ENCODE results near the gene HPSE2. TPM values are rescaled to one million over a fixed set of nuclear protein-coding genes. Genes with fewer than 3 reads are reported as not detected.

HPSE2 gene
- total and polyA plus RNA-seq, 2 of the 13 experiments (the other 11 are each of a cell fraction or from before 2014, with no cell fraction given), result 0.01 TPM; not detected in 1

DNA sequence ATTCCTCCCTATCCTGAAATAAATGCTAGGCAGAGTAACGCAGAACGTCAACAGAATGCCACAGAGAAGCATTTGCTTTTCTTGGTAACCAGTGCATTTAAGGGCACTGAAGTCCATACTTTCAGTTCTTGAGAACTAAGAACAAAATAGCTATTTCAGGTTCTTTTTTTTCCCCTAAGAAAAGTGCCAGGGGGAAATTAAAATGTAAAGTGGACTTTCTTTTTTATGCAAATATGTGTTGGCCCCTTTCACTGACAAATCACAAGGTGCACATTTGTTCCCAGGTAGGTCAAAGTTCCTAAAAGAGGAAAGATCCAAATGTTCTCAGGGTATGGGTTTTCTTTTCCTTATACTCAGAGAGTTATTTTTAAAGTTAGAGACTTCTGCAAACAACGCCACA, 151.5 kb downstream of the HPSE2 start:
- Histone ChIP-seq H3K9ac (ENCODE audit: insufficient read depth, low read depth, low read length) (no peak overlapping the region), H4K20me1 (ENCODE audit: insufficient read depth, low read length) (no peaks in the 10 kb centered on the region), H3K4me2 (ENCODE audit: low read depth, low read length) (no peak overlapping the region), H3K27me3 (ENCODE audit: control insufficient read depth in 1 of 2, insufficient read depth in 2 of 2, low read length in 2 of 2) (no peaks in the 10 kb centered on the region), H3K79me2 (ENCODE audit: insufficient read depth, low read length) (no peaks in the 10 kb centered on the region), H3K9me3 (ENCODE audit: low read length) (no peaks in the 10 kb centered on the region), H2AFZ (ENCODE audit: low read length) (no peak overlapping the region), H3K27ac (ENCODE audit: extremely low read length, insufficient read depth, low read length) (no peak overlapping the region), H3K36me3 (replicated peaks in 1 of 2; ENCODE audit: control insufficient read depth in 1 of 2, insufficient read depth in 2 of 2, low read length in 2 of 2) (no peaks in the 10 kb centered on the region), H3K4me3 (replicated peaks in 1 of 3; ENCODE audit: insufficient read depth in 1 of 3, low read depth in 2 of 3, low read length in 3 of 3) (no peak overlapping the region), H3K4me1 (ENCODE audit: insufficient read depth, low read length) (no peaks in the 10 kb centered on the region)
- in situ Hi-C loops (cut with HindIII; ENCODE audit: extremely low pct_ligation_motif_present, low pct_unique_long_range_greater_than_20kb), result no loop called here
- ATAC-seq (no peak), FAIRE-seq (no peak), DNase-seq (ENCODE audit: low spot score) (no peak)
- 1% methylated on average over 3 of the region's 3 CpGs for WGBS (ENCODE audit: low lambda C conversion rate)
- intact Hi-C loops (cut with micrococcal nuclease; ENCODE audit: unreplicated experiment), result no loop called here
- CTCF ChIA-PET (ENCODE audit: low intra/inter-chr PET ratio, low total read pairs), result no interaction called here
- POLR2A ChIA-PET, result no interaction called here
- BruUV-seq (replicated peaks), result no TSS peak
- TF ChIP-seq GMEB2 (CRISPR knock-in tag; IDR thresholded peaks at IDR 0.05; ENCODE audit: low read depth) (no peak), RBM22 (optimal IDR thresholded peaks at IDR 0.05; ENCODE audit: low read length) (no peak)

DNA sequence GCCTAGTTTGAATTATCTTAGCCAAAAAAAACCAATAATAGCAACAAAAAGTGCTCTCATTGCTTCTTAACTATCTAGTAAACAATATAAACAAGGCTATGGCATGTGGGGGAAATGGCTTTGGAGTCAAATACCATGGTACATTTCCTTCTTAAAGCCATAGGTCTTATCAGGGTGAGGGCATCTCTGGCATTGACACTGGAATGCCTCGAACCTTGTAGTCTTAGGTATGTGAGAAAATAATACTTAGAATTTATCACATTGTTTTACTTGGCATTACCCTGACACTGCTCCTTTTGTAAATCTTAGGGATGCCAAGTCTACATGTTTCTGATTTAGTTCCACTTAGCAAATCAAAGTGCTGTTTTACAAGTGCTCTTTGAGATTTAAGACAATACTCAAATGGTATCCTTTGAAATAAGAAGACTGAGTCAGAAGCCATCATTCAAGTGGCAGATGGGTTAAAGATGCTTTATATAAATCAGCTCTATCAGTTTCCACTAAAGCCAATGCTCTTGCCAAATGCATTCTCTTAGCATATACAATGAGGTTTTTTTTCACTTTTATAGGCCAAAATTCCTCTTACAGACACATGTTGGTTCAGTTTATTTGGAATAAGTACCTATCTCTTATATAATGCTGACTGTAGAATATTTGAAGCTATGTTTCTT, 155.2 kb downstream of the HPSE2 start:
- Histone ChIP-seq H3K27me3 (ENCODE audit: control insufficient read depth in 1 of 2, insufficient read depth in 2 of 2, low read length in 2 of 2) (no peaks in the 10 kb centered on the region), H3K9ac (ENCODE audit: insufficient read depth, low read depth, low read length) (no peak overlapping the region), H3K79me2 (ENCODE audit: insufficient read depth, low read length) (no peaks in the 10 kb centered on the region), H3K4me1 (ENCODE audit: insufficient read depth, low read length) (no peaks in the 10 kb centered on the region), H3K9me3 (ENCODE audit: low read length) (no peaks in the 10 kb centered on the region), H3K36me3 (replicated peaks in 1 of 2; ENCODE audit: control insufficient read depth in 1 of 2, insufficient read depth in 2 of 2, low read length in 2 of 2) (no peaks in the 10 kb centered on the region), H4K20me1 (ENCODE audit: insufficient read depth, low read length) (no peaks in the 10 kb centered on the region), H3K4me3 (replicated peaks in 1 of 3; ENCODE audit: insufficient read depth in 1 of 3, low read depth in 2 of 3, low read length in 3 of 3) (no peak overlapping the region), H2AFZ (ENCODE audit: low read length) (no peak overlapping the region), H3K4me2 (ENCODE audit: low read depth, low read length) (no peak overlapping the region), H3K27ac (ENCODE audit: extremely low read length, insufficient read depth, low read length) (no peak overlapping the region)
- DNase-seq (ENCODE audit: low spot score), result no peak
- ChIA-PET CTCF (ENCODE audit: low intra/inter-chr PET ratio, low total read pairs) (no interaction called here), POLR2A (no interaction called here)
- TF ChIP-seq MAFK (conservative IDR thresholded peaks at IDR 0.05 in 1 of 2, IDR thresholded peaks at IDR 0.05 in 1 of 2; ENCODE audit: low read length in 2 of 2) (0 out of 4 replicates have a peak, but pooled peaks of 1 of the 2 experiments have one; percentile 25), ZNF501 (CRISPR knock-in tag; IDR thresholded peaks at IDR 0.05) (no peak)
- FAIRE-seq, result no peak
- in situ Hi-C loops (cut with HindIII; ENCODE audit: extremely low pct_ligation_motif_present, low pct_unique_long_range_greater_than_20kb) (no loop called here), intact Hi-C loops (cut with micrococcal nuclease; ENCODE audit: unreplicated experiment) (no loop called here)
- no peak for ATAC-seq
- WGBS (ENCODE audit: low lambda C conversion rate), result 0% methylated on average over 1 of the region's 1 CpG
- no TSS peak for BruUV-seq (replicated peaks)
